Heart right ventricle (tissue), 16 donors: ENCODE measurements around the gene JAKMIP1. TPM values are rescaled to one million over a fixed set of nuclear protein-coding genes. Genes with fewer than 3 reads are reported as not detected.

Source experiments
- ATAC-seq, 8 donors: fragments of 200-7000 bp; cut with Tn5 transposase; one replicate each; pipeline ENCODE4 v1.9.1; 2020; ENCODE audit warnings: mild to moderate bottlenecking in 8 of 8, moderate library complexity in 8 of 8, moderate number of reproducible peaks in 1 of 8
- DNase-seq, 2 donors: peaks; one replicate each; pipeline ENCODE4 v3.0.0-alpha.2; 2020
- H3K27ac ChIP-seq, 10 donors: fragments of 200-600 bp; sonication (generic) in 2 of 10; one replicate each; pipeline versions ENCODE4 v1.5.0 to v1.8.0; 2020 to 2022; ENCODE audit warnings: mild to moderate bottlenecking in 3 of 10
- H3K27me3 ChIP-seq, 7 donors: fragments of 200-600 bp; one replicate each; pipeline ENCODE4 v1.8.0; 2021 to 2022; ENCODE audit warnings: mild to moderate bottlenecking in 2 of 7
- H3K36me3 ChIP-seq, 9 donors: fragments of 200-600 bp; sonication (generic) in 1 of 9; one replicate each; pipeline versions ENCODE4 v1.5.0 to v1.8.0; 2020 to 2022; ENCODE audit warnings: mild to moderate bottlenecking in 2 of 9
- H3K4me1 ChIP-seq, 9 donors: fragments of 200-600 bp; sonication (generic) in 1 of 9; one replicate each; pipeline versions ENCODE4 v1.5.0 to v1.8.0; 2020 to 2022; ENCODE audit warnings: mild to moderate bottlenecking in 4 of 9
- H3K4me3 ChIP-seq, 10 donors: fragments of 200-600 bp; sonication (generic) in 2 of 10; one replicate each; pipeline versions ENCODE4 v1.5.0 to v1.8.0; 2020 to 2022; ENCODE audit warnings: mild to moderate bottlenecking in 7 of 10, moderate library complexity in 2 of 10
- H3K9me3 ChIP-seq, 11 donors: fragments of 200-600 bp in 10 of 11; sonication (generic) in 2 of 11; one replicate each; pipeline versions ENCODE4 v1.5.0 to v1.8.0; 2013 to 2022; ENCODE audit warnings: mild to moderate bottlenecking in 2 of 11, control low read depth in 1 of 11, moderate library complexity in 1 of 11
- CTCF ChIP-seq, 9 donors: fragments of 200-600 bp; sonication (generic) in 2 of 9; IDR thresholded peaks; one replicate each; pipeline versions ENCODE4 v1.5.0 to v1.8.0; 2021 to 2022; ENCODE audit warnings: antibody characterized with exemption in 9 of 9, mild to moderate bottlenecking in 5 of 9, moderate library complexity in 1 of 9
- WGBS, 2 donors: extraction: QIAGEN DNeasy Blood & Tissue Kit; methylation state at CpG; one replicate each; pipeline ENCODE4 v1.1.7; 2013; ENCODE audit warnings: inconsistent platforms in 1 of 2; 5-methylcytosine and 5-hydroxymethylcytosine counted together
- intact Hi-C, 10 donors: fragments of 100-400 bp; cut with DNase I; formaldehyde crosslinking; loops; one replicate each; pipeline versions ENCODE4 v1.11.1 to v1.14.2; 2022
- polyA plus RNA-seq, 2 donors: library from polyadenylated mRNA; stranded (reverse); fragments of 200-250 nt; gene quantifications; one replicate each; pipeline ENCODE4 v1.2.3, GENCODE V29; 2013
- total RNA-seq, 10 donors: library from RNA; stranded (reverse); fragmentation: NEBNext Ultra II Directional in 3 of 10; extraction: Animal tissue kit (Norgen Biotek cat#: 25700) in 3 of 10; gene quantifications; one replicate each; pipeline versions ENCODE4 v1.2.1 to v1.2.4, GENCODE V29; 2021 to 2023
- donor health status: Arrhythmogenic right ventricular cardiomyopathy.
- donor health status: ischemic (EF 13 %, LVEDD 7.1; RV severe dilation, severe dysfunction).
- donor health status: healthy with polysubstance abuse.
- donor health status: DM: no; HTN: yes; CAD: no.
- donor health status: DM: no; HTN: no; CAD: no.
- donor health status: ischemic (EF 25% LVEDD 6.9; RV normal size, moderate dysfunction).
- donor health status: ischemic (EF 25% LVEDD 5.7; RV mildly dilated, moderate dysfunction).
- donor health status: healthy.
- donor health status: DM: yes; HTN: yes; CAD: no.
- donor health status: Ischemic cardiomyopathy.
- donor health status: ischemic (EF 35%, LVEDD 5.7; RV mildly dilated, moderate dysfunction).
- donor health status: nonischemic (EF 11% LVEDD 7.7; RV severe dilation, severe dysfunction).
- donor health status: DM: yes; HTN: yes; CAD: no.
- donor health status: PGD.
- donor health status: ischemic (EF 29% LVEDD 5.4; RV normal size, mild dysfunction).
- donor health status: nonischemic (EF 23%, LVEDD 6.1; RV moderate dilation, normal function).

JAKMIP1 gene
- total and polyA plus RNA-seq, 12 donors = 0.04 to 0.76 (median 0.14) TPM; not detected in 8

DNA sequence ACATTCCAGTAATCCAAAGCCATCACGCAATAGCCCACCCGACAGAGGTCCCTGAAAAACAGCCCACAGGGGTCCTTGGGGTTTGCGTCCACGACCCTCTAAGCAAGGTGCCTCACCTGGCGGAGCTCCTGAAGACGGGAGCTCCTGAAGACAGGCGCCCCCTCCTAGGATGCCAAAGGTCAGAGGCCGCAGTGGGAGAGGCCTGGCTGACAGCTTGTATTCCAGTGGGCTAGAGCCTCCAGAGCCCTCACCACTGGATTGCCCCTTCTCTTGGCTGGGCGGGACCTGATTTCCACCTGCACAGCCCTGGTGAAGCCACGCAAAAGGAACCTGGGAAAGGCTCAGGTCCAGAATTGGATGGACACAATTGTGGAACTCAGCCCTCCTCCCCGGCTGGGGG lies 39.6 kb upstream of the JAKMIP1 start:
- no peak overlapping the region for H3K27ac ChIP-seq
- TF ChIP-seq CTCF (IDR thresholded peaks at IDR 0.05) = no peak
- H3K4me3 ChIP-seq = no peak overlapping the region
- ATAC-seq (no peak), DNase-seq (no peak)
- peaks cover 0 to 49% (median 28%) of the 10 kb centered on the region in 7 donors for H3K27me3 ChIP-seq
- 72 to 83% methylated on average over 11 of the region's 11 CpGs for WGBS, 2 donors
- intact Hi-C loops = no loop called here
- no peaks in the 10 kb centered on the region for H3K36me3 ChIP-seq
- peaks cover 0 to 12% (median 0%) of the 10 kb centered on the region in 11 donors for H3K9me3 ChIP-seq
- peaks cover 0 to under 1% (median 0%) of the 10 kb centered on the region in 9 donors for H3K4me1 ChIP-seq

DNA sequence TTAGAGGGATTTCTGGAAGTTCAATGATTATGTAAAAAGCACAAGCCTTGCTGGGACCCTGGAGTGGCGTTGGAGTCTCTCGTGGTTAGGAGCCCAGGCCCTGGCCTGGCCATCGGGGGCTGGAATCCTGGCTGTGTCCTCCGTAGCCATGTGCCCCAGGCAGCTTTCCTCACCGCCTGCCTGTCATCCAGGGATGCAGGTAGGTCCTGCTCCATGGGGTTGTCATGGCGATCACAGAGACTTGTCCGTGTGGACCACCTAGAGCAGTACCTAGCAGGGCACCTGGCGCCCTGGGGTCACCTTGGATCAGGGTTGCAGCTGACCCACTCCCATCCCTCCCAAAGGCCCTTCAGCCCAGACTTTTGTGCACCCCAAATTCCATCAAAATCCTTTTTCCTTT lies 39.1 kb upstream of the JAKMIP1 start:
- no peaks in the 10 kb centered on the region for H3K36me3 ChIP-seq
- ATAC-seq (no peak), DNase-seq (no peak)
- H3K9me3 ChIP-seq = peaks cover 0 to 7% (median 0%) of the 10 kb centered on the region in 11 donors
- peaks cover 0 to 45% (median 23%) of the 10 kb centered on the region in 7 donors for H3K27me3 ChIP-seq
- intact Hi-C loops = no loop called here
- H3K4me3 ChIP-seq = no peak overlapping the region
- no peaks in the 10 kb centered on the region for H3K4me1 ChIP-seq
- 71 to 74% methylated on average over 8 of the region's 8 CpGs for WGBS, 2 donors
- no peak for TF ChIP-seq CTCF (IDR thresholded peaks at IDR 0.05)
- H3K27ac ChIP-seq = no peak overlapping the region

DNA sequence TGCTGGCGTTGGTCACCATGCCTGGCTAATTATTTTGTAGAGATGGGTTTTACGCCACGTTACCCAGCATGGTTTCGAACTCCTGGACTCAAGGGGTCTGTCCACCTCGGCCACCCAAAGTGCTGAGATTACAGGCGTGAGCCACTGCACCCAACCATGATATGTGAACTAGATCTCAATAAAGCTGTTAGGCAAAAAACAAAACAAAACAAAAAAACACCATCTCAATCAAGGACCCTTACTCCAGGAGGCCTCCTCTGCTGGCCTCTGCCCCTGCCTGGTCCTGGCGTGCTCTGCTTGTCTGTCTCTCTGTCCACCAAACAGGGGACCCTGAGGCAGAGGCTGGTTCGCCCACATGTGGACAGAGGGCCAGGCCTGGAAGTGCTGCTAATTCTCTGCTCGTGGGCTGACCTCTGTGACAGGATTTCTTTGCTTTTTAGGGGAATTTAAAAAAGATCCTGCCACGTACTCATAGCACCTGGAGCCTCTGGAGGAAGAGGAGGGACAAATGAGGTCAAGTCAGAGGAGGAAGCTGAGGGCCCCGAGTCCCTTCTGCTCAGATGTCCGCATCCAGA lies 36.6 kb upstream of the JAKMIP1 start:
- H3K27ac ChIP-seq = no peak overlapping the region
- TF ChIP-seq CTCF (IDR thresholded peaks at IDR 0.05) = no peak
- peaks cover 0 to 29% (median 8%) of the 10 kb centered on the region in 7 donors for H3K27me3 ChIP-seq
- no peak overlapping the region for H3K4me3 ChIP-seq
- no peak for DNase-seq
- intact Hi-C loops = no loop called here
- no peak for ATAC-seq
- WGBS, 2 donors = 70 to 75% methylated on average over 12 of the region's 12 CpGs
- H3K4me1 ChIP-seq = no peaks in the 10 kb centered on the region
- no peaks in the 10 kb centered on the region for H3K9me3 ChIP-seq
- no peaks in the 10 kb centered on the region for H3K36me3 ChIP-seq

- H3K27me3 ChIP-seq = peaks cover 0 to 29% (median 8%) of the 10 kb centered on the region in 7 donors
- intact Hi-C loops = no loop called here
Observed at GRCh38 chr4:6235901-6236640, 35.7 kb upstream of the JAKMIP1 start.

More at GRCh38 chr4:6235901-6236640, 35.7 kb upstream of the JAKMIP1 start:
- DNase-seq (no peak), ATAC-seq (no peak)
- Histone ChIP-seq H3K4me1 (no peaks in the 10 kb centered on the region), H3K4me3 (no peak overlapping the region), H3K9me3 (no peaks in the 10 kb centered on the region), H3K27ac (no peak overlapping the region), H3K36me3 (no peaks in the 10 kb centered on the region)
- 59 to 61% methylated on average over 17 of the region's 17 CpGs for WGBS, 2 donors
- no peak for TF ChIP-seq CTCF (IDR thresholded peaks at IDR 0.05)
